DOHH2 (cell line): ENCODE measurements around the gene RABGAP1L.

ENCODE experiments used
- CTCF ChIP-seq: fragments of 200-600 bp; sonication (generic); IDR thresholded peaks from one replicate; pipeline ENCODE4 v1.5.1; 2014; ENCODE audit warnings: antibody characterized with exemption, mild to moderate bottlenecking, low read depth, low read length; ENCODE audit not compliant: poor library complexity, severe bottlenecking
- EZH2phosphoT487 ChIP-seq: fragments of 200-600 bp; sonication (generic); IDR thresholded peaks from 2 replicates; pipeline ENCODE4 v1.6.1; 2017; ENCODE audit warnings: borderline replicate concordance, mild to moderate bottlenecking, antibody characterized with exemption, low read length, moderate library complexity, mixed read lengths

- TF ChIP-seq CTCF, result no peak
- TF ChIP-seq EZH2phosphoT487, result no peak
Measured at GRCh38 chr1:174877208-174877673, 717.9 kb downstream of the RABGAP1L start.
